Vagina (tissue), 2 donors: ENCODE measurements around the gene CTDSP2.

ENCODE experiments used
- POLR2AphosphoS5 ChIP-seq, 2 donors: sonication (generic); formaldehyde crosslinking; IDR thresholded peaks; one replicate each; pipeline ENCODE4 v1.9.0; 2017; ENCODE audit warnings: antibody characterized with exemption in 2 of 2, mild to moderate bottlenecking in 2 of 2, low read depth in 1 of 2; ENCODE audit not compliant: insufficient read depth in 1 of 2
- TF ChIP-seq, protein P1 (sequence below), 3 experiments: fragments of 450-650 bp in 2 of 3; fragments of 200-600 bp in 1 of 3; sonication (generic) in 1 of 3; IDR thresholded peaks; one replicate each; pipeline ENCODE4 v1.5.1; 2017 to 2019; ENCODE audit warnings: antibody characterized with exemption in 3 of 3, mild to moderate bottlenecking in 2 of 3, moderate library complexity in 2 of 3

GRCh38 chr12:57770734-57771133, 75.8 kb downstream of the CTDSP2 start:
- TF ChIP-seq, protein P1, sequence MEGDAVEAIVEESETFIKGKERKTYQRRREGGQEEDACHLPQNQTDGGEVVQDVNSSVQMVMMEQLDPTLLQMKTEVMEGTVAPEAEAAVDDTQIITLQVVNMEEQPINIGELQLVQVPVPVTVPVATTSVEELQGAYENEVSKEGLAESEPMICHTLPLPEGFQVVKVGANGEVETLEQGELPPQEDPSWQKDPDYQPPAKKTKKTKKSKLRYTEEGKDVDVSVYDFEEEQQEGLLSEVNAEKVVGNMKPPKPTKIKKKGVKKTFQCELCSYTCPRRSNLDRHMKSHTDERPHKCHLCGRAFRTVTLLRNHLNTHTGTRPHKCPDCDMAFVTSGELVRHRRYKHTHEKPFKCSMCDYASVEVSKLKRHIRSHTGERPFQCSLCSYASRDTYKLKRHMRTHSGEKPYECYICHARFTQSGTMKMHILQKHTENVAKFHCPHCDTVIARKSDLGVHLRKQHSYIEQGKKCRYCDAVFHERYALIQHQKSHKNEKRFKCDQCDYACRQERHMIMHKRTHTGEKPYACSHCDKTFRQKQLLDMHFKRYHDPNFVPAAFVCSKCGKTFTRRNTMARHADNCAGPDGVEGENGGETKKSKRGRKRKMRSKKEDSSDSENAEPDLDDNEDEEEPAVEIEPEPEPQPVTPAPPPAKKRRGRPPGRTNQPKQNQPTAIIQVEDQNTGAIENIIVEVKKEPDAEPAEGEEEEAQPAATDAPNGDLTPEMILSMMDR (IDR thresholded peaks at IDR 0.05): no peak
- no peak for TF ChIP-seq POLR2AphosphoS5 (IDR thresholded peaks at IDR 0.05; ENCODE audit: insufficient read depth in 1 of 2, low read depth in 1 of 2)
